Stimulated activated CD4-positive, alpha-beta T cell treated with anti-CD3 and anti-CD28 coated beads, TNF-alpha, amount 100 ng/mL, for 24 hours (primary cell): ENCODE measurements around the gene BAIAP2L2.
"Not testable (repeated sequence)": the region's sequence is repeated elsewhere in the genome, so short reads cannot be mapped to it uniquely, and the experiment has no call there.

Source experiments
- DNase-seq, 3 experiments: peaks; one replicate each; pipeline ENCODE4 v3.0.0-alpha.2; 2020; ENCODE audit warnings: low read depth in 3 of 3

BAIAP2L2 gene, protein sequence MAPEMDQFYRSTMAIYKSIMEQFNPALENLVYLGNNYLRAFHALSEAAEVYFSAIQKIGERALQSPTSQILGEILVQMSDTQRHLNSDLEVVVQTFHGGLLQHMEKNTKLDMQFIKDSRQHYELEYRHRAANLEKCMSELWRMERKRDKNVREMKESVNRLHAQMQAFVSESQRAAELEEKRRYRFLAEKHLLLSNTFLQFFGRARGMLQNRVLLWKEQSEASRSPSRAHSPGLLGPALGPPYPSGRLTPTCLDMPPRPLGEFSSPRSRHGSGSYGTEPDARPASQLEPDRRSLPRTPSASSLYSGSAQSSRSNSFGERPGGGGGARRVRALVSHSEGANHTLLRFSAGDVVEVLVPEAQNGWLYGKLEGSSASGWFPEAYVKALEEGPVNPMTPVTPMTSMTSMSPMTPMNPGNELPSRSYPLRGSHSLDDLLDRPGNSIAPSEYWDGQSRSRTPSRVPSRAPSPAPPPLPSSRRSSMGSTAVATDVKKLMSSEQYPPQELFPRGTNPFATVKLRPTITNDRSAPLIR

DNA sequence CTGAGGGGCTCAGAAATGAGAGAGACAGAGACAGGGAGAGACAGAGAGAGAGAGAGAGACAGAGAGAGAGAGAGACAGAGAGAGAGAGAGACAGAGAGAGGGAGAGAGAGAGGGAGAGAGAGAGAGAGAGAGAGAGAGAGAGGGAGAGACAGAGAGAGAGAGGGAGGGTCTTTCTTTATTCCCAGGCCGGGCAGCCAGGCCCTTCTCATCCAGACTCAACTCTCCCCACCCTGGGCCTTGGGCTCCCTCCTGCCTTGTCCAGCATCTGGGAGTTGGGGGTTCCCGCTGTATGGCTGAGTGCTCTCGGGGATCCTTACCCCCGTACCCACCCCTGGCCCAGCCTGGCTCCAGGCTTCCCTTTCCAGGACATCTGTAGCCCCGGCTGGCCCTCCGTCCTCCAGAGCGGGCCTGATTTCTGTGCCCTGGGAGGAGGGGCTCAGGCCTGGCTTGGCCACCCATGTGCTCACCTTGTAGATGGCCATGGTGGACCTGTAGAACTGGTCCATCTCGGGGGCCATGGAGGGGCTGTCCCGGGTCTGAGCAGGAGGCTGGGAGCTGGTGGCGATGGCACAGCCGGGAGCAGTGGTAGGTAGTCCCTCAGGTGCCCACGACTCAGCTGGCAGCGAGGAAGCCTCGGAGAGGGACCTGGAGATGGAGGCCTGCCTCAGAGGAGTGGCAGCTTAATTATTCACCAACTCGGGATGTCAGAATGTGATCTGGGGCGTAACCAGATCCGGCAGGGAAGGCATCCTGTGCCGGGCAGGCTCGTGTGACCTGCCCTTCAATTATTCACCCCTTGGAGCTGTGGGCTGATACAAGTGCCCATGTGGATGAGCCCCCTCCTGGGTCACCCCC lies at the start of gene BAIAP2L2:
Gene BAIAP2L2 (minus strand): TSS at position 677 of the 855 bp plus-strand sequence. CDS start 159 bp downstream, at position 518.
- DNase-seq: no peak

DNA sequence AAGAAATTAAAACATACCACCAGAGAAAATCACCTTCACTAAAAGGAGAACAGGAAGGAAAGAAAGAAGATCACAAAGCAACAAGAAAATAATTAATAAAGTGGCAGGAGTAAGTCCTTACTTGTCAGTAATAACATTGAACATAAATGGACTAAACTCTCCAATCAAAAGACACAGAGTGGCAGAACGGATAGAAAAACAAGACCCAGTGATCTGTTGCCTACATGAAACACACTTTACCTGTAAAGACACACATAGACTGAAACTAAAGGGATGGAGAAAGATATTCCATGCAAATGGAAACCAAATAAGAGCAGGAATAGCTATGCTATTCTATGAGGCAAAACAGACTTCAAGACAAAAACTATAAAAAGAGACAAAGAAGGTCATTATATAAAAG lies 45.2 kb upstream of the BAIAP2L2 start:
- no peak for DNase-seq

DNA sequence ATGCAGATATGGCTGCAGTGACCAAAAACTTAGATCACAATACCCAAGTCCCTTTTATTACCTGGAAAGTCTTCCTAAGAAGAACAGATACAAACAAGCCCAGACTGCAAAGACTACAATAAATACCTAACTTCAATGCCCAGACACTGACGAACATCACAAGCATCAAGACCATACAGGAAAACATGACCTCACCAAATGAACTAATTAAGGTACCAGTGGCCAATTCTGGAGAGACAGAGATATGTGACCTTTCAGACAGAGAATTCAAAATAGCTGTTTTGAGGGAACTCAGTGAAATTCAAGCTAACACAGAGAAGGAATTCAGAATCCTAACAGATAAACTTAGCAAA lies 44.1 kb upstream of the BAIAP2L2 start:
- not testable (repeated sequence) for DNase-seq

DNA sequence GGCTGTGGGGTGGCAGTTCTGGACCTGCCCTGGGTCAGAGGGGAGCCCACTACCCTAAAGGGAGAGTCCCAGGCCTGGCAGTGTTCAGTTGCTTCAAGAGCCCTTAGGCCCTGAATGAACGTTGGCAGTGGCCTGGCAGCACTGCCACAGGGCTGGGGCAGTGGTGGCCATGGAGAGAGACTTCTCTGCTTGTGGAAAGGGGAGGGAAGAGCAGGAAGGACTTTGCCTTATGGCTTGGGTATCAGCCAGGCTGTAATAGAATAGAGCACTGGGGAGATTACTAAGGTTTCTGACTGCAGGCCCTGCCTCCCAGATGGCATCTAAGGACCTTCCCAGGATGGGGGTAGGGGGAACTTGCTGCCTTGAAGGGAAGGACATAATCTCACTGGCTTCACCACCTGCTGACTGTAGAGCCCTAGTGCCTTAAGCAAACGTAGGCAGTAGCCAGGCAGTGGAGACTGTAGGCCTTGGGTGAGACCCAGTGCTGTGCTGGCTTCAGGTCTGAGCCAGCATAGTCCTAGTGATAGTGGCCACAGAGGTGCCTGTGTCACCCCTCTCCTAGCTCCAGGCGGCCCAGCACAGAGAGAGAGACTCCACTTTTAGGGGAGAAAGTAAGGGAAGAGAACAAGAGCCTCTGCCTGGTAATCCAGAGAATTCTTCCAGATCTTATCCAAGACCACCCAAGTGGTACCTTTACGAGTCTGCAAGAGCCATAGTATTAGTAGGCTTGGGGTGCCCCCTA lies 43.5 kb upstream of the BAIAP2L2 start:
- DNase-seq: no peak

DNA sequence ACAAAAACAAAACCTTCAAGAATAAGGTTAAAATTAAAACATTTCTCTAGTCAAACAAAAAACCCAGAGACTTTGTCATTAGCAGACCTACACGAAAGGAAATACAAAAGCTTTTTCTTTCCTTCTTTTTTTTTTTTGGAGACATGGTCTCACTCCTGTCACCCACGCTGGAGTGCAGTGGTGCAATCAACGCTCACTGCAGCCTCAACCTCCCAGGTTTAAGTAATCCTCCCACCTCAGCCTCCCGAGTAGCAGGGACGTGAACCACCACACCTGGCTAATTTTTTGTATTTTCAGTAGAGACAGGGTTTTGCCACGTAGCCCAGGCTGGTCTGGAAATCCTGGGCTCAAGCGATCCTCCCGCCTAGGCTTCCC lies 40.6 kb upstream of the BAIAP2L2 start:
- DNase-seq: no peak

DNA sequence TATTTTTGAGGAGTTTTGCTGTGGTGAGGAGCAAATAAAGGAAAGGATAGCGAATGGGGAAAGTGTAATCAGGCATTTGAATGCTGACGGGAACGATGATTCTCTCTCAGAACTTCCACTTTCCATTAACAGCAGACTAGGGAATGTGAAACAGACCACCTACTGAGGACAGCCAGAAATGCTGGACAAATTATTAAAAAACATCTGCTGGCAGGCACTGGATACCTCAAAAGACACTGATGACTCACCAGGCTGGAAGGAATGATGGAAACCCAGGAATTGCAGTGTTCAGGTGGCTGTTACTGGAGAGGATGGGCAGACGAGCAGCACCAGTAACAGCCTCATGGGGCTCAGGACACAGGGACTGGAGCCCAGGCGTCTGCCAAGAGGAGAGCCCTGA lies 37.8 kb upstream of the BAIAP2L2 start:
- no peak for DNase-seq

DNA sequence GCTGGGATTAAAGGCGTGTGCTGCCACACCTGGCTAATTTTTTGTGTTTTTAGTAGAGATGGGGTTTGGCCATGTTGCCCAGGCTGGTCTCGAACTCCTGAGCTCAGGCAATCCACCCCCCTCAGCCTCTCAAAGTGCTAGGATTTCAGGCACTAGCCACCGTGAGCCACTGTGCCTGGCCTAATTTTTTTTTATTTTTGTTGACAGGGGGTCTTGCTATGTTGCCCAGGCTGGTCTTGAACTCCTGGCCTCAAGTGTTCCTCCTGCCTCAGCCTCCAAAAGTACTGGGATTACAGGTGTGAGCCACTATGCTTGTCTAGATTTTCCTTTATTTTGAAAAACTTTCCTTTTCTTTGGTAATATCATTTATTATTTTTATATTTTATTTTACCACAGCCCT lies 35.7 kb upstream of the BAIAP2L2 start:
- not testable (repeated sequence) for DNase-seq

DNA sequence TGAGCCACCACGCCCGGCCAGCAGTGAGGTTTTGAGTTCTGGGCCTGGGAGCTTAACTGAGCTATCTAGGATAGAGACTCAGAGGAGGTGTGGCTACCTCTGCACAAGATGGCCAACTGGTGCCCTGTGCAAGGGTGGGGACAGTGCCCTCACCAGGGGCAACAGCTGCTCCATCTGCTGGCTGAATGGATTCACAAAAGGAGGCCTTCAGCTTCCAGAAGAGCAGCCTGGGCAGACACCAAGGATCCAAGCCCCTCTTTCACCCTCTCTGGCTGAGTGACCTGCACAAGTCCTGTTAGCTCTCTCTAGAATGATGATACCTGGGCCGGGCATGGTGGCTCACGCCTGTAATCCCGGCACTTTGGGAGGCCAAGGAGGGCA lies 33.5 kb upstream of the BAIAP2L2 start:
- DNase-seq: no peak

DNA sequence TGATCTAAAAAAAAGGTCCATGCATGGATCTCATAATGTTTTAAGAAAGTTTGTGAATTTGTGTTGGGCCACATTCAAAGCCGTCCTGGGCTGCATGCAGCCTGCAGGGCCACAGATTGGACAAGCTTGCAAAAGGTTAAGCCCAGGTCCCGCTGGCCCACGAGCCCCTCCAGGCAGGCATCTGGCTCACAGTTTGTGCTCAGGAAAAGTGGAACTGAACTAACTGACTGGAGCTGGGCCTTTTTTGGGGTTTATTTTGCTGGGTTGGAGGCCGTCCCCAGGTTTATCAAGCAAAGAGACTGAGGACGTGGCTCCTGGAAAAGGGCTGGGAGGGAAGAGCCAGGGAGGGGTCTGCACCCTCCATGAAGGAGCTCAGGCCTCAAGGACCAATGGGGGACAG lies 32.1 kb upstream of the BAIAP2L2 start:
- DNase-seq: no peak

DNA sequence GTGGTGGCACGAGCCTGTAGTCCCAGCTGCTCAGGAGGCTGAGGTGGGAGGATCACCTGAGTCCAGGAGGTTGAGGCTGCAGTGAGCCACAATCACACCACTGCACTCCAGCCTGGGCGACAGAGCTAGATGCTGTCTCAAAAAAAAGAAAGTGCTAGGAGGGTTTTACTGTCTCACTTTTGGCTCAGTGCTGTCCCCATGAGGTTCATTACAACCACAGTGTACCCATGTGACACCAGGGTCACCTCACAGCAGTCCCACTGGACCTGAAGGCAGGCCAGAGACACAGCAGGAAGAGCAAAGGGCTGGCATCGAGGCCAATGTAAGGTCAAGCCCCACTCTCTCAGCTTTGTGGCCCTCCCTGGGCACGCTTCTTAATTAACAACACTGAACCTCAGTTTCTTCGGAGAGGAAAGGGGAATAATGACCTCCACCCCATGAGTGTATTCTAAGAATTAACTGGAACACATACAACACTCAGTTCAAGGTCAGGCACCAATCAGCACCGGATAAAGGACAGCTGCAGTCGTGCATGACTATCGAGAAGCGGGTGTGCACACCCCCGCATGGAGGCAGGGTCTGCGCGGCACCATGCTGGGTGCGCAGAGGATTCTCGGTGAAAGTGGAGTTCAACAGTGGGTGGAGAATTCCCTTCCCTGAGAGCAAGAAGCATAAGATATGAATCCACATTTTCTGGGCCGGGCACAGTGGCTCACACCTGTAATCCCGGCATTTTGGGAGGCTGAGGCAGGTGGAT lies 30.9 kb upstream of the BAIAP2L2 start:
- DNase-seq: no peak

DNA sequence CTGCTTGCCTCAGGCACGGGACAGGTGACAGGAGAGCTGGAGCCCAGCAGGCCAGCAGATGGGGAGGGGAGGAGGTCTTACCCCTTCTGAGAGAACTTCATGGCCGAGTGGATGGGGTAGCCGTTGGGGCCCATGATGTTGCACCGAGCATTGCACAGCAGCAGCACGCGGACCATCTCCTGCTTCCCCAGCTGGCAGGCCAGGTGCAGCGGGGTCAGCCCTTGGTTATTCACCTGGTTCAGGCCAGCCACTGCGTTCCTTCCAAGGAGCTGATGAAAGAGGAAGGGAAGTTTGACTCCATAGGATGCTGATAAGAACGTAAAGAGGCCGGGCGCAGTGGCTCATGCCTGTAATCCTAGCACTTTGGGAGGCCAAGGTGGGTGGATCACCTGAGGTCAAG lies 29.4 kb upstream of the BAIAP2L2 start:
- DNase-seq: no peak

DNA sequence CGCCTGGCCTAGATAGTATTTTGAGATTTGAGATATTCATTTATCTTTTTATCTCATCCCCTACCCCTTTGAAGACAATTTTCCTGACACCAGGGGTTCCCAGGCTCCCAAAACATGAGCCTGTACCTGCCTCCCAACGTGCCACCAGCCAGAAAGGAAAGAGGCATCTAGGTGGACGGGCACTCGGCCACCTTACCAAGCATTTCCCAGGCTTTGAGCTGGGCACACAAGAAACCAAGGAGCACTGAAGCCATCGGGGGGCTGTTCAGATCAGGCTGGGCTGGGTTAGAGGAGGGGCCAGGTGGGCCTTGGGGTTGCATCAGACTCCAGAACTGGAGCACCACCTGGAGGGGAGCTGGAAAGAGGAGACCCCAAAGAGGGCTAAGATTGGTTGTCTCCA lies 28.5 kb upstream of the BAIAP2L2 start:
- DNase-seq: no peak

DNA sequence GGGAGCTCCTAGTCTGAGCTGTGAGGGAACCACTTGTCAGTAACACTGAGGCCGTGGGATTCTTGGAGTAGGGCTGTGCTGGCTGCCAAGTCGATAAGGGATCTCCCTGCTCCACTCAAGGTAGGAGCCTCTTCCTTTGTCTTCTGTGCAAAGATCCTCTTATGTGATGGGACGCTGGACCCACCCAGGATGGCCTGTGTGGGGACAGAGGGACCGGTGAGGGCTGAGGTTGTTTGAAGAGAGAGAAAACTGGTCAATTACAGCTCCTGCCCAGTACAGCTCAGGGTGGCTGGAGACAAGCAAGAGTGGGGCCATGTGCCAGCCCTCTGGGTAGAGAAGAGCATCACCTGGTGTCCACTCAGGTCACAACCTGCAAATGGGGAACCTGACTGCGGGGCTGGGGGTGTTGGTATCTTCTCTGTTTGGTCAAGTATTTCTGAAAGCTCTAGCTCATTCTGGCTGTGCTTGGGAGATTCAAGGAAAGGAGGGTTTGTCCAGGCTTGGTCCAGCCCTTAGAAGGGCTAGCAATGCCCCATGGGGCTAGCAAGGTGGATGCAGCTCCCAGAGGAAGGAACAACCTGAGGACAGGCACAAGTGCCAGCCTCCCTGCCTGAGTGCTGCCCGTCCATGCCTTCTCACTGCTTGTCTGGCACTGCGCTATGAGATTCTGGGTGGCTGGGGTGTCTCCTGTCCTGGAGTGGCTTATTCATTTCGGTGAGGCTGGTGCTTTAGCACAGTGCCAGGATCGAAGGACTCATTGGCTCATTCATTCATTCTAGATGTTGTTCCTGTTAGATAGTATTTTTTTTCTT lies 27.6 kb upstream of the BAIAP2L2 start:
- no peak for DNase-seq

DNA sequence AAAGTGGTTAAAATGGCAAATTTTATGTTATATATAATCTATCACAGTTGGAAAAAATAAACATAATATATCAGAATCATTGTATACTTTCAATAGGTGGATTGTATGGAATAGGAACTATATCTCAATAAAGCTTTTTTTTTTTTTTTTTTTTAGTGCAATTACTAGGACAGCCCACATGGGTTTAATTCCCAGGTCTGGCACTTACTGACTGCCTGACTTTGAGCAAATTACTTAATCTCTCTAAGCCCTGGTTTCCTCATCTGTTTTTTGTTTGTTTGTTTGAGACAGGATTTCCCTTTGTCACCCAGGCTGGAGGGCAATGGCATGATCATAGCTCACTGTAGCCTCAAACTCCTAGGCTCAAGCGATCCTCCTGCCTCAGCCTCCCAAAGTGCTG lies 26.1 kb upstream of the BAIAP2L2 start:
- no peak for DNase-seq

DNA sequence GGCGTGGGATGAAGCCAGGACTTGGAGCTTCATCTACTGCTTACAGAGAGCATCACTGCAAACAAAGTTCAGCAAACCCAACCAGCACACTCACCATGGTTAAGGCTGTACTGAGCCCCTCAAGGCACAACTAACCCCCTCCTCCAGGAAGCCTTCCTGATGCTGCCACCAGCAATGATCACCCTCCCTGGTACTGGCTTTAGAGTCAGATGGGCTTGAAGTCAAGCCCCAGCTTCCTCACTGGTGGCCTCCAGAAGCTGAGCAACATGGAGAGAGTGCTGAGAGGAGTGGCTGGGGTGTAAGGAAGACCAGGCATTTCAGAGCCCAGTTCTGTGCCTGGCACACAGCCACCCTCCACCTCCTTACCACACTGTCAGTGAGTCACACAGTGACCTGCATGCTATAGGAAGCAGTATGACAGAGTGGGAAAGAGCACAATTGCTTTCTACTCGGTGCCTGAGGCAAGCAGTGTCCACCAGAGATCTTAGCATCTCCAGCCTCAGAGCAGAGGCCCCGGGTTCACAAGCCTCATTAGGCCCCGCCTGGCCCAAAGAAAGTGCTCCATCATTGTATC lies 24.7 kb upstream of the BAIAP2L2 start:
- DNase-seq: no peak

DNA sequence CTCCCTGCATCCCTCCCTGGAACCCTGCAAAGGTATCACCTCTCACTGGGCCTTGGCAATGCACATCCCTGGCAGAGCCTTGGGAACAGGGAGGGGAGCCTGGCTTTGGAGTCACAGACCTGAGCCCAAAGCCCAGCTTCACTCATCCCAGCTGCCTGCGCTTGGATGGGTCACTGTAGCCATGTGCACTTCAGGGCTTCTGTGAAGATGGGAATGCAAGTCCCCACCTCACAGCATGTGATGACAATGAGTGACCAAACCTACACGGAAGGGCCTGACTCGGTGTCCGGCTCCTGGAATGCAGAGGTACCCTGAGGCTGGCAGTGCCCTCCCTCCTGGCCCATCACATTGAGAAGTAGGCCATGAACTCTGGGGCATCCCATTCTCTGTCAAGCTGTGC lies 22.8 kb upstream of the BAIAP2L2 start:
- no peak for DNase-seq

DNA sequence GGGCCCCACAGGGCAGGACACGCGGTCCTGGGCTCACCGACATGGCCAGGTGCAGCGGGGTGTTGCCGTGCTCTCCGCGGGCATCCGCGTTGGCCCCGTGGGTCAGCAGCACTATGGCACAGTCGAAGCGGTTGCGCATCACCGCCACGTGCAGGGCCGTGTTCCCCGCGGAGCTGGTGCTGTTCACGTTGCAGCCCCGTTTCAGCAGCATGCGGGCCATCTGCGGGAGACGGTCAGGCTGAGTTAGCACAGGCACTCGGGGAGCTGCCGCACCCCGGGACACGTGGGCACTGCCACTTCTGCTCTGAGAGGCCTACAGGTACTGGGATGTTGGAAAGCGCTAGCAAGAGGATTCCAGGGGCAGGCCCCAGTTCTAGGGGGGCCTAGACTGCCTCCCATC lies 22.3 kb upstream of the BAIAP2L2 start:
- no peak for DNase-seq

DNA sequence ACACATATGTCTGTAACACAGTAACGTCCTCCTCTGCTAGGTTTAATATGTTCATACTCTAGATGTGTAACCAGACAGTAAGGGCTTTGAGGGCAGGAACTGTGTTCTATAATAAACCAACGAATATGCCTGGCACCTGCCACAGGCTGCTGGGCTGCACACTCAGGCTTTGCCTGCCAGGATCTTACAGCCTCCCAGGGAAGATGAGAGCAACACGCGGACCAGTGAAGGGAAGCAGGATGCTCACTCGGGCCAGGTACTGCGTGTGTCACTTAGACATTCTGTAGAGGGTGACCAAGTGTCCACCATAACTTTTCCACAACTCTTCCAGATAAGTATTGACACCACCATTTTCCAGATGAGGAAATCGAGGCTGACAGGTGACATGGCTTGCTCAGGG lies 21.7 kb upstream of the BAIAP2L2 start:
- no peak for DNase-seq

DNA sequence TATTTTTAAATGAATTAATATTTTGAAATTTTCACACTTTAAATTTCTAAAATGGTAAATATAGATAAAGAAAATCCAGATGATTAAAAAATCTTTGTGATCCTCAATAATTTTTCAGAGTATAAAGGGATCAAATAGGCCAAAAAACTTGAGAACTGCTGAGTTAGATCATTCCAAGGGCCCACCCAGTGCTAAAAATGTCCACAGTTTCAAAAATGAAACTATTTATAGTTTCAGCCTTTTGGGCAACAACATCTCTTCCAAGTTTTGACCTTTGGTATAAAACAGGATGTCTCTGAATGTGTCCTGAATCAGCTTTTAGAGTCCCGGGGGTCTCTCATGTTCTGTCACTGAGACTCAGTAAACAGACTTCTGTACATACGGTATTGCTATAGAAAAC lies 20.9 kb upstream of the BAIAP2L2 start:
- no peak for DNase-seq

DNA sequence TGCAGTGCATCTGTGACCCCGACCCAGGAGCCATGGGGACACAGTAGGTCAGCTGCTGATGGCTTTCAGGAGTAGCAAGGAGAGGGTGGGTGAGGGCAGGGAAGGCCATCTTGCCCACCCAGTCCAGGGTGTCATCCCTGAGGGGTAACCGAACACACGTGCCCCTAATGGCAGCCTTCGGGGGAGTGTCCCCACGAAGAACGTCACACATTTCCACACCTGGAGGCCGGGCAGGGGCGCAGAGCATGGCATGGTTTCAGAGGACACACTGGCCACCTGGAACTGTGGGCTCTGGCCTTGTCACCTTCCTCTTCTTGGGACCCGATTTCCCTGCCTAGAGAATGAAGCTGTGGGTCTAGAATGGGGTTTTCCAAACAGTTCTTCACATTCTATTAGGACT lies 19.4 kb upstream of the BAIAP2L2 start:
- no peak for DNase-seq
